C4-2B (cell line): ENCODE measurements around the gene KRT34.
"Not testable (repeated sequence)": the region's sequence is repeated elsewhere in the genome, so short reads cannot be mapped to it uniquely, and the experiment has no call there.

ENCODE experiments used
- H3K27ac ChIP-seq: fragments of 450-650 bp; 2 replicates; pipeline ENCODE4 v1.5.1; 2017
- CTCF ChIP-seq: fragments of 450-650 bp; conservative IDR thresholded peaks from 2 replicates; pipeline ENCODE4 v1.5.1; 2017; ENCODE audit warnings: mild to moderate bottlenecking
- ZFX ChIP-seq: fragments of 450-650 bp; IDR thresholded peaks from 2 replicates; pipeline ENCODE4 v1.6.1; 2017

Gene KRT34

GRCh38 chr17:41396996-41397660 lies 15.0 kb upstream of the KRT34 start, which contains the start of gene KRT31:
Gene KRT31, minus strand, starts transcription at chr17:41397608. Its CDS starts 69 bp downstream, at chr17:41397539.
- H3K27ac ChIP-seq: no peak within 1 kb of the TSS
- TF ChIP-seq ZFX: no peak
- no peak for TF ChIP-seq CTCF

- no peak overlapping the region for H3K27ac ChIP-seq
- TF ChIP-seq ZFX (no peak), CTCF (no peak)
These were observed 14.2 kb upstream of the KRT34 start for GRCh38 chr17:41396340-41396739.

GRCh38 chr17:41395611-41396010 lies 13.5 kb upstream of the KRT34 start:
- TF ChIP-seq ZFX (no peak), CTCF (no peak)
- H3K27ac ChIP-seq: no peak overlapping the region

GRCh38 chr17:41395044-41395443 lies 12.9 kb upstream of the KRT34 start:
- not testable (repeated sequence) for H3K27ac ChIP-seq

GRCh38 chr17:41394254-41394996 lies 12.3 kb upstream of the KRT34 start:
- TF ChIP-seq ZFX (no peak), CTCF (no peak)
- H3K27ac ChIP-seq: no peak overlapping the region

- TF ChIP-seq ZFX: no peak
- TF ChIP-seq CTCF: no peak
- H3K27ac ChIP-seq: no peak overlapping the region
These were observed 11.7 kb upstream of the KRT34 start for GRCh38 chr17:41393826-41394225.

GRCh38 chr17:41393294-41393693 lies 11.2 kb upstream of the KRT34 start:
- no peak for TF ChIP-seq ZFX
- TF ChIP-seq CTCF: no peak

GRCh38 chr17:41392278-41392677 lies 10.2 kb upstream of the KRT34 start:
- TF ChIP-seq CTCF (no peak), ZFX (no peak)
- H3K27ac ChIP-seq: no peak overlapping the region

More at GRCh38 chr17:41393294-41393693, 11.2 kb upstream of the KRT34 start:
- H3K27ac ChIP-seq: no peak overlapping the region
